HepG2 (cell line): ENCODE measurements around the gene WASF1.

ENCODE experiments used
- HNRNPUL1 ChIP-seq: fragments of 200-400 bp; formaldehyde crosslinking; IDR thresholded peaks from 2 replicates; pipeline ENCODE4 v1.6.1; 2017; ENCODE audit warnings: low read depth, mild to moderate bottlenecking, low read length, moderate library complexity
- TBP ChIP-seq: sonication (generic); formaldehyde crosslinking; IDR thresholded peaks from 2 replicates; pipeline ENCODE4 v1.5.0; 2020; ENCODE audit warnings: missing genetic modification reagents

DNA sequence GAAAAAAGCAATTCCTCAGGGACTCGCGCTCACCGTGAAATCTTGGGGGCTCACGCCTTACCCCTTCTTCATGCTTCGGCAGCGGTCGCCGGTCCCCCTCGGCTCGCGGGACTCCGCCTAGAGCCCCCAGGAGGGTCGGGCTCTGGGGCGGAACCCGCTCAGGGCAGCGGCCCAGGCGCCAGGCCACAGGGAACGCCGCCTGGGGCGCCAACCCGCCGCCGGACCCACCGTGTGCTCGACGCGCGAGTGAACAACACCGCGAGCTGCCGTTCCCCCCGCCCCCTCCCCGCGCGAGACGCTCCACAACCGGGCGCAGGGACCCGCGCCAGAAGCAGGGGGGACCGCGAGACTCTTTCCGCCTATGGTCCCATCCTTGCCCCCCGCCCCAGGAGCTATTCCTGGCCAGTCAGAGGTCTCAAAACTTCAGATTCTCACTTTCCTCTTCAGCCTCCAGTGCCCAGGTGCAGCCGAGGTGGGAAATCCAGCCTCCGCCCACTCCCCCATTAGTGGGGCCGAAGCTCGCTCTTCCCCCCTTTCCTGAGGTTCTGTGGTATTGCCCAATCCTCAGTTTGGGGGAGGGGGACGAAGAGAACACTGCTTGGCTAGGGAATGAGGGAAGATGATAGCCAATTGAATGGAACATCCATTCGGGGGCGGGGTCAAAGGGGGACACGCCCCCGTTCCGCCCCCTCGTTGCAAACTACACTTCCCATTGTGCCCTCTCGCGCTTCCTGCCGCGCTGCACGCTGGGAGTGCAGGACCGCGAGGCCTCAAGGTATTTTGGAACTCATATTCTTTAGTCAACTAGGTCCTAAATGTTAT, at the start of gene WASF1:
- TF ChIP-seq TBP (CRISPR knock-in tag): no peak
- no peak for TF ChIP-seq HNRNPUL1
